HEK293 (cell line): ENCODE data around the gene PLEKHG4.
A peak's percentile ranks its signal among the peaks of the same experiment; 100 is the strongest.

Experiments used
- CTCF ChIA-PET: fragments of 350-600 bp; formaldehyde crosslinking; extraction: SDS; loops from one replicate; lab custom pipeline; 2021; ENCODE audit warnings: antibody characterized with exemption; lab: Yijun Ruan, JAX
- POLR2A ChIA-PET: fragments of 300-600 bp; formaldehyde crosslinking; extraction: SDS; loops from one replicate; lab custom pipeline; 2020; ENCODE audit warnings: antibody characterized with exemption, inconsistent platforms; lab: Yijun Ruan, JAX
- H3K27ac ChIP-seq: fragments of 200-500 bp; sonication (Bioruptor generic); 2 replicates; pipeline ENCODE4 v1.5.1; 2014; ENCODE audit warnings: low read depth, low read length, control low read depth, inconsistent platforms; ENCODE audit errors: extremely low read depth
- H3K36me3 ChIP-seq, 2 experiments: fragments of 200-500 bp in 1 of 2; sonication (Bioruptor generic) in 1 of 2; 1 replicate in 1 of 2; 2 replicates in 1 of 2; pipeline ENCODE4 v1.5.1; 2014 to 2017; ENCODE audit warnings: inconsistent platforms in 2 of 2, low read length in 2 of 2; ENCODE audit not compliant: control insufficient read depth in 2 of 2, insufficient read depth in 1 of 2
- H3K4me1 ChIP-seq: fragments of 200-500 bp; sonication (Bioruptor generic); 2 replicates; pipeline ENCODE4 v1.5.1; 2014; ENCODE audit warnings: mild to moderate bottlenecking, low read length, inconsistent platforms; ENCODE audit not compliant: control insufficient read depth, insufficient read depth
- H3K4me3 ChIP-seq: 2 replicates; pipeline ENCODE4 v1.5.1; 2011; ENCODE audit warnings: low read depth, mild to moderate bottlenecking, control low read depth, low read length, moderate library complexity
- H3K9me3 ChIP-seq: fragments of 200-500 bp; sonication (Bioruptor generic); 2 replicates; pipeline ENCODE4 v1.5.1; 2014; ENCODE audit warnings: low read depth, low read length, inconsistent platforms; ENCODE audit not compliant: control insufficient read depth, insufficient read depth
- FEZF1 ChIP-seq: fragments of 450-650 bp; formaldehyde crosslinking; IDR thresholded peaks from 2 replicates; pipeline ENCODE4 v1.5.1; 2016; ENCODE audit warnings: missing biosample characterization, missing genetic modification characterization
- GFI1B ChIP-seq: fragments of 450-650 bp; formaldehyde crosslinking; IDR thresholded peaks from 2 replicates; pipeline ENCODE4 v1.5.1; 2016; ENCODE audit warnings: missing biosample characterization, missing genetic modification characterization
- GLIS1 ChIP-seq: fragments of 450-650 bp; formaldehyde crosslinking; IDR thresholded peaks from 2 replicates; pipeline ENCODE4 v1.5.1; 2016; ENCODE audit warnings: missing biosample characterization, missing genetic modification characterization
- ZEB2 ChIP-seq: fragments of 450-650 bp; formaldehyde crosslinking; IDR thresholded peaks from 2 replicates; pipeline ENCODE4 v1.5.1; 2016; ENCODE audit warnings: missing biosample characterization, missing genetic modification characterization
- ZNF324 ChIP-seq: fragments of 450-650 bp; formaldehyde crosslinking; IDR thresholded peaks from 2 replicates; pipeline ENCODE4 v1.5.1; 2016; ENCODE audit warnings: missing biosample characterization, missing genetic modification characterization
- ZNF341 ChIP-seq: fragments of 450-650 bp; formaldehyde crosslinking; IDR thresholded peaks from 2 replicates; pipeline ENCODE4; 2016; ENCODE audit warnings: low read depth, missing biosample characterization, missing genetic modification characterization
- ZNF394 ChIP-seq: fragments of 450-650 bp; formaldehyde crosslinking; IDR thresholded peaks from 2 replicates; pipeline ENCODE4 v1.5.1; 2016; ENCODE audit warnings: missing biosample characterization, missing genetic modification characterization, mild to moderate bottlenecking, moderate library complexity, borderline replicate concordance
- ZNF510 ChIP-seq: fragments of 450-650 bp; formaldehyde crosslinking; IDR thresholded peaks from 2 replicates; pipeline ENCODE4 v1.5.1; 2018; ENCODE audit warnings: mild to moderate bottlenecking, missing genetic modification characterization, missing biosample characterization; ENCODE audit not compliant: insufficient replicate concordance
- ZNF624 ChIP-seq: fragments of 450-650 bp; formaldehyde crosslinking; IDR thresholded peaks from 2 replicates; pipeline ENCODE4 v1.5.1; 2017; ENCODE audit warnings: missing biosample characterization, missing genetic modification characterization
- TF ChIP-seq, protein P1 (sequence below): fragments of 450-650 bp; formaldehyde crosslinking; IDR thresholded peaks from 2 replicates; pipeline ENCODE4 v1.5.1; 2017; ENCODE audit warnings: missing biosample characterization, missing genetic modification characterization
- TF ChIP-seq, protein P2 (sequence below): fragments of 450-650 bp; formaldehyde crosslinking; IDR thresholded peaks from 2 replicates; pipeline ENCODE4 v1.5.1; 2016; ENCODE audit warnings: missing biosample characterization, missing genetic modification characterization
- TF ChIP-seq, protein P3 (sequence below): fragments of 450-650 bp; formaldehyde crosslinking; IDR thresholded peaks from 2 replicates; pipeline ENCODE4 v1.5.1; 2016; ENCODE audit warnings: missing biosample characterization, missing genetic modification characterization
- TF ChIP-seq, protein P4 (sequence below): fragments of 450-650 bp; IDR thresholded peaks from 2 replicates; pipeline ENCODE4 v1.5.1; 2018; ENCODE audit warnings: missing biosample characterization, mild to moderate bottlenecking, missing genetic modification characterization
- TF ChIP-seq, protein P5 (sequence below): fragments of 450-650 bp; formaldehyde crosslinking; optimal IDR thresholded peaks from 2 replicates; pipeline ENCODE3; 2016; ENCODE audit warnings: missing biosample characterization, mild to moderate bottlenecking, missing genetic modification characterization

The PLEKHG4 gene

DNA sequence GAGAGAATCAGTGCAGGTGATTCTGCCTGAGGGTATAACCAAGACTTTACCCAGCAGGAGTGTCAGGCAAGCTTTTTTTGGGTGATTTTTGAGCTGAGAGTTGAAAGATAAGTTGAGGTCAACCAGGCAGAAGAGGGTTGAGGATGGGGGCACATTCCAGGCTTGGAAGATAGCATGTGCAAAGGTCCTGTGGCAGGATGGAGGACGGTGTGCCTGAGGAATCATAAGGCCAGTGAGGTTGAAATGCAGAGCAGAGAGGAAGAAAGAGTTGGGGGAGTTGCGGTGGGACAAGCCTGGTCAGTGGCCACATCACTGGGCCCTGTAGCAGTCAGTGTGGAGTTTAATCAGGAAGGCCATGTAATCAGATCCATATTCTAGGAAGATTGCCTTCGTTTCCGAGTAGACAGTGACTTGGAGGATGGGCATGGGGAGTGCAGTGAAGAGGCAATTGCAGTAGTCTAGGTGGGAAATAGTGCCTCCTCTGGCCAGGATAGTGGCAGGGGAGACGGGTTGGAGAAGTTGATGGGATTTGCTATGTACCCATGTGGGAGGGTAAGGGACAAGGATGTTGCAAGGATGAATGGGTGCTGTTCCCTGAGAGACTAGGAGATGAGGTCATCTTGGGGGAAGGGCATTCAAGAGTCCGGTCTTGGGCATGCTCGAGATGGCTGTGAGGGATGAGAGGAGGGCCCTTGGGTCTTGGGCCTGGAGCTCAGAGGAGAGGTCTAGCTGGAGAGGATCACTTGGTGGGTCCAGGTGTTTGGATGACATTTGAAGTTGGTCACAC is 3.9 kb downstream of the PLEKHG4 start (continued):
- TF ChIP-seq, protein P1, sequence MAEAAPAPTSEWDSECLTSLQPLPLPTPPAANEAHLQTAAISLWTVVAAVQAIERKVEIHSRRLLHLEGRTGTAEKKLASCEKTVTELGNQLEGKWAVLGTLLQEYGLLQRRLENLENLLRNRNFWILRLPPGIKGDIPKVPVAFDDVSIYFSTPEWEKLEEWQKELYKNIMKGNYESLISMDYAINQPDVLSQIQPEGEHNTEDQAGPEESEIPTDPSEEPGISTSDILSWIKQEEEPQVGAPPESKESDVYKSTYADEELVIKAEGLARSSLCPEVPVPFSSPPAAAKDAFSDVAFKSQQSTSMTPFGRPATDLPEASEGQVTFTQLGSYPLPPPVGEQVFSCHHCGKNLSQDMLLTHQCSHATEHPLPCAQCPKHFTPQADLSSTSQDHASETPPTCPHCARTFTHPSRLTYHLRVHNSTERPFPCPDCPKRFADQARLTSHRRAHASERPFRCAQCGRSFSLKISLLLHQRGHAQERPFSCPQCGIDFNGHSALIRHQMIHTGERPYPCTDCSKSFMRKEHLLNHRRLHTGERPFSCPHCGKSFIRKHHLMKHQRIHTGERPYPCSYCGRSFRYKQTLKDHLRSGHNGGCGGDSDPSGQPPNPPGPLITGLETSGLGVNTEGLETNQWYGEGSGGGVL (tag by site-specific recombination): 0 out of 2 replicates have a peak, but pooled peaks have one; percentile 9
- TF ChIP-seq, protein P2, sequence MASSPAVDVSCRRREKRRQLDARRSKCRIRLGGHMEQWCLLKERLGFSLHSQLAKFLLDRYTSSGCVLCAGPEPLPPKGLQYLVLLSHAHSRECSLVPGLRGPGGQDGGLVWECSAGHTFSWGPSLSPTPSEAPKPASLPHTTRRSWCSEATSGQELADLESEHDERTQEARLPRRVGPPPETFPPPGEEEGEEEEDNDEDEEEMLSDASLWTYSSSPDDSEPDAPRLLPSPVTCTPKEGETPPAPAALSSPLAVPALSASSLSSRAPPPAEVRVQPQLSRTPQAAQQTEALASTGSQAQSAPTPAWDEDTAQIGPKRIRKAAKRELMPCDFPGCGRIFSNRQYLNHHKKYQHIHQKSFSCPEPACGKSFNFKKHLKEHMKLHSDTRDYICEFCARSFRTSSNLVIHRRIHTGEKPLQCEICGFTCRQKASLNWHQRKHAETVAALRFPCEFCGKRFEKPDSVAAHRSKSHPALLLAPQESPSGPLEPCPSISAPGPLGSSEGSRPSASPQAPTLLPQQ: peak; percentile 30; the same call in 1 of the 2 replicates
- TF ChIP-seq ZNF510 (no peak), ZEB2 (tag by site-specific recombination) (no peak)
- TF ChIP-seq, protein P3, sequence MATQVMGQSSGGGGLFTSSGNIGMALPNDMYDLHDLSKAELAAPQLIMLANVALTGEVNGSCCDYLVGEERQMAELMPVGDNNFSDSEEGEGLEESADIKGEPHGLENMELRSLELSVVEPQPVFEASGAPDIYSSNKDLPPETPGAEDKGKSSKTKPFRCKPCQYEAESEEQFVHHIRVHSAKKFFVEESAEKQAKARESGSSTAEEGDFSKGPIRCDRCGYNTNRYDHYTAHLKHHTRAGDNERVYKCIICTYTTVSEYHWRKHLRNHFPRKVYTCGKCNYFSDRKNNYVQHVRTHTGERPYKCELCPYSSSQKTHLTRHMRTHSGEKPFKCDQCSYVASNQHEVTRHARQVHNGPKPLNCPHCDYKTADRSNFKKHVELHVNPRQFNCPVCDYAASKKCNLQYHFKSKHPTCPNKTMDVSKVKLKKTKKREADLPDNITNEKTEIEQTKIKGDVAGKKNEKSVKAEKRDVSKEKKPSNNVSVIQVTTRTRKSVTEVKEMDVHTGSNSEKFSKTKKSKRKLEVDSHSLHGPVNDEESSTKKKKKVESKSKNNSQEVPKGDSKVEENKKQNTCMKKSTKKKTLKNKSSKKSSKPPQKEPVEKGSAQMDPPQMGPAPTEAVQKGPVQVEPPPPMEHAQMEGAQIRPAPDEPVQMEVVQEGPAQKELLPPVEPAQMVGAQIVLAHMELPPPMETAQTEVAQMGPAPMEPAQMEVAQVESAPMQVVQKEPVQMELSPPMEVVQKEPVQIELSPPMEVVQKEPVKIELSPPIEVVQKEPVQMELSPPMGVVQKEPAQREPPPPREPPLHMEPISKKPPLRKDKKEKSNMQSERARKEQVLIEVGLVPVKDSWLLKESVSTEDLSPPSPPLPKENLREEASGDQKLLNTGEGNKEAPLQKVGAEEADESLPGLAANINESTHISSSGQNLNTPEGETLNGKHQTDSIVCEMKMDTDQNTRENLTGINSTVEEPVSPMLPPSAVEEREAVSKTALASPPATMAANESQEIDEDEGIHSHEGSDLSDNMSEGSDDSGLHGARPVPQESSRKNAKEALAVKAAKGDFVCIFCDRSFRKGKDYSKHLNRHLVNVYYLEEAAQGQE (tag by site-specific recombination): no peak
- TF ChIP-seq, protein P4, sequence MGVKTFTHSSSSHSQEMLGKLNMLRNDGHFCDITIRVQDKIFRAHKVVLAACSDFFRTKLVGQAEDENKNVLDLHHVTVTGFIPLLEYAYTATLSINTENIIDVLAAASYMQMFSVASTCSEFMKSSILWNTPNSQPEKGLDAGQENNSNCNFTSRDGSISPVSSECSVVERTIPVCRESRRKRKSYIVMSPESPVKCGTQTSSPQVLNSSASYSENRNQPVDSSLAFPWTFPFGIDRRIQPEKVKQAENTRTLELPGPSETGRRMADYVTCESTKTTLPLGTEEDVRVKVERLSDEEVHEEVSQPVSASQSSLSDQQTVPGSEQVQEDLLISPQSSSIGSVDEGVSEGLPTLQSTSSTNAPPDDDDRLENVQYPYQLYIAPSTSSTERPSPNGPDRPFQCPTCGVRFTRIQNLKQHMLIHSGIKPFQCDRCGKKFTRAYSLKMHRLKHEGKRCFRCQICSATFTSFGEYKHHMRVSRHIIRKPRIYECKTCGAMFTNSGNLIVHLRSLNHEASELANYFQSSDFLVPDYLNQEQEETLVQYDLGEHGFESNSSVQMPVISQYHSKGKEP: no peak
- TF ChIP-seq, all 188 proteins: peak for 5

DNA sequence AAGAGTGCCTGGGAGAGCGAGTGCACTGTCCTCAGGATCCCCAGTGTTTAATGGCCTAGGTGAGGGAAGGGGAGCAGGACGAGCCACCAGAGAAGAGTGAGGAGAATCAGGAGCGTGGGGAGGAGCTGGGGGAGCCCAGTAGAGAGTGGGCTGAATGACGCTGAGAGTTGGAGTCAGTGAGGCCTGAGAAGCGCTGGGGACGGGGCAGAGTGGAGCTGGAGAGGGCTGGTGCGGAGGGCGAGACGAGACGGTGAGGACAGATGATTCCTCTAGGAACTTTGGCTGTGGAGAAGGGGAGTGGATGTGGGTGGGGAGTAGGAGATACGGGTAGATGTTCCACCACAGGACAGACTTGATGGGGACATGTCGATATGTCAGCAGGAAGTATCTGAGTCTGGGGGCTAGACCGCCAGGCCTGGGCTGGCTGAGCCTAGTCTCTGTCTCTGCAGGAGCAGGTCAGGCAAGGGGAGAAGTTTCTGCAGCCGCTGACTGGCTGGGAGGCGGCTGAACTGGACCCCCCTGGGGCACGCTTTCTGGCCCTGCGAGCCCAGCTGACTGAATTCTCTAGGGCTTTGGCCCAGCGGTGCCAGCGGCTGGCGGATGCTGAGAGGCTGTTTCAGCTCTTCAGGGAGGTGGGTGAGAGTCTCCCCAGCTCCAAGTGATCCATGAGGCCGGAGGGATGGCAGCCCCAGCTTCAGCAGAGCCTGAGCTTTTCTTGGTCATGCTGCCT is 4.7 kb downstream of the PLEKHG4 start:
- Histone ChIP-seq H3K36me3 (peaks cover 0 to 44% of the 10 kb centered on the region in 2 experiments; a peak in 1 of 3 replicates), H3K27ac (no peak overlapping the region), H3K4me1 (no peaks in the 10 kb centered on the region), H3K9me3 (no peaks in the 10 kb centered on the region), H3K4me3 (no peak overlapping the region)
- CTCF ChIA-PET: interaction anchor here (0.6 to 3.8 kb wide), 19 partner anchors 9 to 1651 kb away, joined by 3 to 26 read pairs (median 4); partner anchors contain the start of genes KCTD19, LRRC36 and SLC9A5
- POLR2A ChIA-PET: interaction anchor here (0.5 kb wide), 2 partner anchors 36 to 138 kb away, joined by 3 to 5 read pairs; no protein-coding TSS in a partner anchor
- TF ChIP-seq ZNF624 (tag by site-specific recombination) (no peak), ZNF324 (tag by site-specific recombination) (no peak), GLIS1 (tag by site-specific recombination) (peak; percentile 66), FEZF1 (tag by site-specific recombination) (no peak), GFI1B (tag by site-specific recombination) (no peak), ZNF341 (tag by site-specific recombination) (no peak), ZNF394 (tag by site-specific recombination) (peak; percentile 44; the same call in 1 of the 2 replicates)
- TF ChIP-seq, protein P5, sequence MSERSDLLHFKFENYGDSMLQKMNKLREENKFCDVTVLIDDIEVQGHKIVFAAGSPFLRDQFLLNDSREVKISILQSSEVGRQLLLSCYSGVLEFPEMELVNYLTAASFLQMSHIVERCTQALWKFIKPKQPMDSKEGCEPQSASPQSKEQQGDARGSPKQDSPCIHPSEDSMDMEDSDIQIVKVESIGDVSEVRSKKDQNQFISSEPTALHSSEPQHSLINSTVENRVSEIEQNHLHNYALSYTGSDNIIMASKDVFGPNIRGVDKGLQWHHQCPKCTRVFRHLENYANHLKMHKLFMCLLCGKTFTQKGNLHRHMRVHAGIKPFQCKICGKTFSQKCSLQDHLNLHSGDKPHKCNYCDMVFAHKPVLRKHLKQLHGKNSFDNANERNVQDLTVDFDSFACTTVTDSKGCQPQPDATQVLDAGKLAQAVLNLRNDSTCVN: no peak
- TF ChIP-seq, protein P3 (tag by site-specific recombination): no peak
